G401 (cell line): Measurements from ENCODE around the gene PCLAF. TPM values are rescaled to one million over a fixed set of nuclear protein-coding genes. Genes with fewer than 3 reads are reported as not detected.
A peak's percentile ranks its signal among the peaks of the same experiment; 100 is the strongest.
"Not testable (repeated sequence)": the region's sequence is repeated elsewhere in the genome, so short reads cannot be mapped to it uniquely, and the experiment has no call there.

ENCODE experiments used
- DNase-seq: peaks from one replicate; pipeline ENCODE4 v3.0.0-alpha.2; 2015; ENCODE audit warnings: low spot score
- in situ Hi-C: cut with HindIII; loops from 2 replicates; pipeline ENCODE4 v1.10.0; 2016; ENCODE audit warnings: low sequenced_read_pairs, mixed read lengths
- total RNA-seq: library from RNA; depleted of rRNA; stranded (reverse); fragments of >200 nt; shearing (Covaris generic); gene quantifications from 2 replicates; pipeline ENCODE4 v1.2.3, GENCODE V29; 2014; rRNA removed

PCLAF gene
- total RNA-seq, 1 experiment from 2014 or later, result 138 TPM

- DNase-seq, result no peak
- in situ Hi-C loops, result no loop called here
Observed at GRCh38 chr15:64333986-64334929, 47.0 kb downstream of the PCLAF start.

GRCh38 chr15:64333516-64333915, 47.7 kb downstream of the PCLAF start:
- DNase-seq, result no peak
- in situ Hi-C loops, result no loop called here

- in situ Hi-C loops, result not testable (repeated sequence)
Observed at GRCh38 chr15:64331668-64332067, 49.6 kb downstream of the PCLAF start.

GRCh38 chr15:64326975-64327374, 54.3 kb downstream of the PCLAF start:
- DNase-seq, in situ Hi-C loops: not testable (repeated sequence)

More at GRCh38 chr15:64331668-64332067, 49.6 kb downstream of the PCLAF start:
- not testable (repeated sequence) for DNase-seq

GRCh38 chr15:64326458-64326857, 54.8 kb downstream of the PCLAF start:
- DNase-seq, in situ Hi-C loops: not testable (repeated sequence)

GRCh38 chr15:64324165-64324877, 56.9 kb downstream of the PCLAF start:
- in situ Hi-C loops, result no loop called here
- no peak for DNase-seq

GRCh38 chr15:64315216-64315615, 66.0 kb downstream of the PCLAF start:
- DNase-seq, result peak; percentile 20
- in situ Hi-C loops, result no loop called here

GRCh38 chr15:64314456-64314855, 66.8 kb downstream of the PCLAF start:
- in situ Hi-C loops, result no loop called here
- no peak for DNase-seq

Other genes with a start within 250 kb of the PCLAF start
- 18.2 and 24.7 TPM in 2 replicates for gene SNX22, start 229.7 kb downstream of the PCLAF start, total RNA-seq
- gene PPIB, start 218.4 kb downstream of the PCLAF start, total RNA-seq, result 580 and 591 TPM in 2 replicates
- gene CSNK1G1, start 25.3 kb downstream of the PCLAF start, total RNA-seq, result 11.6 and 15.7 TPM in 2 replicates
- gene TRIP4, start 6.4 kb upstream of the PCLAF start, total RNA-seq, result 23.6 and 25.7 TPM in 2 replicates
- gene ZNF609, start 79.1 kb upstream of the PCLAF start, total RNA-seq, result 11.6 and 17.0 TPM in 2 replicates